HG03558 (cell line): ENCODE results near the gene ZNF362.
"Not testable (repeated sequence)": the region's sequence is repeated elsewhere in the genome, so short reads cannot be mapped to it uniquely, and the experiment has no call there.

Experiments used
- ATAC-seq: cut with Tn5 transposase; IDR thresholded peaks from one replicate; pipeline ENCODE4 v1.9.1; 2021; ENCODE audit warnings: moderate number of reproducible peaks; ENCODE audit not compliant: unreplicated experiment; ENCODE audit errors: extremely low read depth

Gene ZNF362

GRCh38 chr1:33281554-33282303 lies 25.4 kb downstream of the ZNF362 start:
- no peak for ATAC-seq

GRCh38 chr1:33282791-33283190 lies 26.5 kb downstream of the ZNF362 start:
- ATAC-seq: no peak

GRCh38 chr1:33284049-33284448 lies 27.8 kb downstream of the ZNF362 start:
- ATAC-seq: no peak

GRCh38 chr1:33286451-33287185 lies 30.3 kb downstream of the ZNF362 start:
- ATAC-seq: no peak

- ATAC-seq: no peak
Observed at GRCh38 chr1:33287317-33287716, 31.0 kb downstream of the ZNF362 start.

GRCh38 chr1:33288976-33289857 lies 32.9 kb downstream of the ZNF362 start:
- ATAC-seq: no peak

- no peak for ATAC-seq
Observed at GRCh38 chr1:33289858-33290154, 33.5 kb downstream of the ZNF362 start.

GRCh38 chr1:33290615-33291014 lies 34.3 kb downstream of the ZNF362 start:
- ATAC-seq: not testable (repeated sequence)

- no peak for ATAC-seq
Observed at GRCh38 chr1:33292726-33293340, 36.5 kb downstream of the ZNF362 start.

- no peak for ATAC-seq
Observed at GRCh38 chr1:33294071-33295010, 38.0 kb downstream of the ZNF362 start.

- ATAC-seq: no peak
Observed at GRCh38 chr1:33295023-33295422, 38.7 kb downstream of the ZNF362 start.

- no peak for ATAC-seq
Observed at GRCh38 chr1:33295450-33296081, 39.3 kb downstream of the ZNF362 start.

GRCh38 chr1:33296082-33296458 lies 39.8 kb downstream of the ZNF362 start:
- no peak for ATAC-seq

- no peak for ATAC-seq
Observed at GRCh38 chr1:33296824-33297223, 40.5 kb downstream of the ZNF362 start.

GRCh38 chr1:33297911-33298622 lies 41.8 kb downstream of the ZNF362 start:
- ATAC-seq: no peak

GRCh38 chr1:33298623-33299277 lies 42.5 kb downstream of the ZNF362 start:
- no peak for ATAC-seq

- no peak for ATAC-seq
Observed at GRCh38 chr1:33299461-33300155, 43.3 kb downstream of the ZNF362 start.
